ENCODE measurements around the gene NSUN2.

- TF ChIP-seq POLR2A (IDR thresholded peaks at IDR 0.05) = no peak
- no peak for TF ChIP-seq CTCF (IDR thresholded peaks at IDR 0.05)
These were observed 78.0 kb downstream of the NSUN2 start for GRCh38 chr5:6554812-6555211.
